SK-N-SH (cell line): ENCODE data around the gene DONSON. TPM values are rescaled to one million over a fixed set of nuclear protein-coding genes. Genes with fewer than 3 reads are reported as not detected.
A peak's percentile ranks its signal among the peaks of the same experiment; 100 is the strongest.

Experiments used
- CTCF ChIA-PET: fragments of 300-600, 350-600 bp; formaldehyde crosslinking; extraction: SDS; loops from one replicate; lab custom pipeline; 2021; lab: Yijun Ruan, JAX
- POLR2A ChIA-PET: fragments of 350-600 bp; sonication (Branson Sonifier 250); formaldehyde crosslinking; extraction: SDS; loops from one replicate; lab custom pipeline; 2020; ENCODE audit warnings: antibody characterized with exemption, inconsistent platforms; lab: Yijun Ruan, JAX
- DNase-seq: peaks from one replicate; pipeline ENCODE4 v3.0.0; 2012
- H2AFZ ChIP-seq: fragments of 200-600 bp; sonication (generic); 2 replicates; pipeline ENCODE4 v1.8.1; 2016; ENCODE audit warnings: antibody characterized with exemption, mild to moderate bottlenecking, low read depth
- H3F3A ChIP-seq: fragments of 200-600 bp; sonication (generic); replicated peaks from 2 replicates; pipeline ENCODE3; 2016; ENCODE audit warnings: antibody characterized with exemption, mild to moderate bottlenecking; ENCODE audit not compliant: insufficient read depth
- H3K27ac ChIP-seq, 2 experiments: fragments of 200-500 bp in 1 of 2; fragments of 200-600 bp in 1 of 2; sonication (Bioruptor generic) in 1 of 2; sonication (generic), shearing (Covaris generic) in 1 of 2; 2 replicates each; pipeline versions ENCODE4 v1.5.1 to v1.6.1; 2014 to 2016; ENCODE audit warnings: low read depth in 2 of 2, inconsistent platforms in 1 of 2, low read length in 1 of 2, mild to moderate bottlenecking in 1 of 2, mixed read lengths in 1 of 2
- H3K27me3 ChIP-seq: fragments of 200-600 bp; sonication (generic), shearing (Covaris generic); 2 replicates; pipeline ENCODE4 v1.6.1; 2016; ENCODE audit warnings: mixed run types; ENCODE audit not compliant: insufficient read depth
- H3K36me3 ChIP-seq, 2 experiments: fragments of 200-500 bp in 1 of 2; fragments of 200-600 bp in 1 of 2; sonication (Bioruptor generic) in 1 of 2; sonication (generic) in 1 of 2; replicated peaks in 1 of 2; 2 replicates each; pipeline versions ENCODE3 to v1.5.1; 2014 to 2016; ENCODE audit warnings: low read length in 1 of 2, mild to moderate bottlenecking in 1 of 2; ENCODE audit not compliant: insufficient read depth in 2 of 2, control insufficient read depth in 1 of 2
- H3K4me1 ChIP-seq, 2 experiments: fragments of 200-500 bp in 1 of 2; fragments of 200-600 bp in 1 of 2; sonication (Bioruptor generic) in 1 of 2; sonication (generic), shearing (Covaris generic) in 1 of 2; 2 replicates each; pipeline versions ENCODE4 v1.5.1 to v1.6.1; 2014 to 2016; ENCODE audit warnings: low read depth in 1 of 2, low read length in 1 of 2, mixed run types in 1 of 2; ENCODE audit not compliant: insufficient read depth in 2 of 2, control insufficient read depth in 1 of 2
- H3K4me2 ChIP-seq: fragments of 200-600 bp; sonication (generic), shearing (Covaris generic); 2 replicates; pipeline ENCODE4 v1.6.1; 2017; ENCODE audit warnings: mixed run types
- H3K4me3 ChIP-seq, 2 experiments: fragments of 200-500 bp in 1 of 2; fragments of 200-600 bp in 1 of 2; sonication (Bioruptor generic) in 1 of 2; sonication (generic), shearing (Covaris generic) in 1 of 2; 2 replicates each; pipeline versions ENCODE4 v1.5.1 to v1.8.1; 2014 to 2016; ENCODE audit warnings: low read depth in 2 of 2, inconsistent platforms in 1 of 2, low read length in 1 of 2, mild to moderate bottlenecking in 1 of 2, mixed read lengths in 1 of 2, moderate library complexity in 1 of 2
- H3K79me2 ChIP-seq: fragments of 200-600 bp; sonication (generic); 2 replicates; pipeline ENCODE4 v1.8.1; 2017; ENCODE audit warnings: mild to moderate bottlenecking; ENCODE audit not compliant: insufficient read depth
- H3K9ac ChIP-seq: fragments of 200-600 bp; sonication (generic); 2 replicates; pipeline ENCODE4 v1.6.1; 2017; ENCODE audit warnings: mixed run types
- H3K9me2 ChIP-seq: fragments of 200-600 bp; sonication (generic); 2 replicates; pipeline ENCODE4 v1.6.1; 2017; ENCODE audit warnings: mixed run types
- H3K9me3 ChIP-seq: fragments of 200-600 bp; sonication (generic); 2 replicates; pipeline ENCODE4 v1.6.1; 2017; ENCODE audit warnings: mixed run types, mild to moderate bottlenecking, moderate library complexity
- H4K20me1 ChIP-seq: fragments of 200-600 bp; sonication (generic); 2 replicates; pipeline ENCODE4 v1.6.1; 2017; ENCODE audit warnings: mild to moderate bottlenecking, mixed run types; ENCODE audit not compliant: insufficient read depth
- CHD2 ChIP-seq: fragments of 150-350 bp; IDR thresholded peaks from 2 replicates; pipeline ENCODE4 v1.6.1; 2018; ENCODE audit warnings: low read length; ENCODE audit not compliant: partially characterized antibody
- ELF1 ChIP-seq: IDR thresholded peaks from 2 replicates; pipeline ENCODE4 v1.4.0; 2012
- EP300 ChIP-seq, 2 experiments: IDR thresholded peaks; 2 replicates each; pipeline versions ENCODE4 v1.4.0 to v1.6.1; 2012; ENCODE audit warnings: borderline replicate concordance in 1 of 2, low read depth in 1 of 2, low read length in 1 of 2
- EZH2phosphoT487 ChIP-seq: fragments of 200-600 bp; sonication (generic); IDR thresholded peaks from 2 replicates; pipeline ENCODE4 v1.6.1; 2017; ENCODE audit warnings: low read depth, mixed run types, mild to moderate bottlenecking, antibody characterized with exemption, moderate library complexity, borderline replicate concordance
- GATA2 ChIP-seq: sonication (generic); formaldehyde crosslinking; IDR thresholded peaks from 2 replicates; pipeline ENCODE4 v1.5.0; 2020; ENCODE audit warnings: mild to moderate bottlenecking, missing genetic modification reagents
- JUND ChIP-seq: IDR thresholded peaks from 2 replicates; pipeline ENCODE4 v1.4.0; 2012
- MEF2A ChIP-seq: IDR thresholded peaks from 2 replicates; pipeline ENCODE4 v1.4.0; 2012; ENCODE audit warnings: low read depth, borderline replicate concordance
- NFIC ChIP-seq: IDR thresholded peaks from 2 replicates; pipeline ENCODE4 v1.4.0; 2012; ENCODE audit warnings: borderline replicate concordance
- NRF1 ChIP-seq: IDR thresholded peaks from 2 replicates; pipeline ENCODE4 v1.6.1; 2012; ENCODE audit warnings: low read depth, mild to moderate bottlenecking, low read length
- POLR2AphosphoS5 ChIP-seq: IDR thresholded peaks from 2 replicates; pipeline ENCODE4 v1.6.1; 2012; ENCODE audit warnings: low read depth, low read length
- RAD21 ChIP-seq: IDR thresholded peaks from 2 replicates; pipeline ENCODE4 v1.6.1; 2012; ENCODE audit warnings: mild to moderate bottlenecking, low read length
- RCOR1 ChIP-seq: fragments of 150-350 bp; IDR thresholded peaks from 2 replicates; pipeline ENCODE4 v1.6.1; 2017; ENCODE audit warnings: antibody characterized with exemption, low read length
- RFX5 ChIP-seq: IDR thresholded peaks from 2 replicates; pipeline ENCODE4 v1.6.1; 2012; ENCODE audit warnings: mild to moderate bottlenecking, improper control_type of control experiment, low read length
- SIN3A ChIP-seq: IDR thresholded peaks from 2 replicates; pipeline ENCODE4 v1.6.1; 2012; ENCODE audit warnings: low read depth, mild to moderate bottlenecking, low read length, moderate library complexity, borderline replicate concordance
- SMC3 ChIP-seq: IDR thresholded peaks from 2 replicates; pipeline ENCODE4 v1.6.1; 2012; ENCODE audit warnings: low read depth, low read length, improper control_type of control experiment
- TAF1 ChIP-seq: IDR thresholded peaks from 2 replicates; pipeline ENCODE4 v1.6.1; 2012; ENCODE audit warnings: low read depth, mild to moderate bottlenecking, low read length, moderate library complexity, borderline replicate concordance
- TCF12 ChIP-seq: IDR thresholded peaks from 2 replicates; pipeline ENCODE4 v1.4.0; 2012
- YY1 ChIP-seq: IDR thresholded peaks from 2 replicates; pipeline ENCODE4 v1.4.0; 2012; ENCODE audit warnings: low read depth, mild to moderate bottlenecking
- WGBS: methylation state at CpG from one replicate; pipeline ENCODE4 v1.1.6; 2017; ENCODE audit warnings: low lambda C conversion rate; 5-methylcytosine and 5-hydroxymethylcytosine counted together
- polyA plus RNA-seq, 3 experiments: library from polyadenylated mRNA; depleted of rRNA; stranded (reverse); fragments of >200 nt; gene quantifications; 2 replicates each; pipeline ENCODE4 v1.2.3, GENCODE V29; 2012
- TF ChIP-seq, protein P1 (sequence below): fragments of 150-350 bp; IDR thresholded peaks from 2 replicates; pipeline ENCODE4 v1.6.1; 2016; ENCODE audit warnings: mild to moderate bottlenecking, low read depth, low read length
- TF ChIP-seq, protein P2 (sequence below): IDR thresholded peaks from 2 replicates; pipeline ENCODE4 v1.4.0; 2012; ENCODE audit warnings: low read depth, borderline replicate concordance
- TF ChIP-seq, protein P3 (sequence below): fragments of 200-600 bp; sonication (generic); IDR thresholded peaks from 2 replicates; pipeline ENCODE4 v1.6.1; 2017; ENCODE audit warnings: antibody characterized with exemption, mild to moderate bottlenecking, moderate library complexity
- TF ChIP-seq, protein P4 (sequence below): IDR thresholded peaks from 2 replicates; pipeline ENCODE4 v1.4.0; 2012; ENCODE audit warnings: low read depth, borderline replicate concordance
- TF ChIP-seq, protein P5 (sequence below): fragments of 150-350 bp; IDR thresholded peaks from 2 replicates; pipeline ENCODE4 v1.6.1; 2017; ENCODE audit warnings: antibody characterized with exemption, low read length, low read depth, borderline replicate concordance

Gene DONSON, protein sequence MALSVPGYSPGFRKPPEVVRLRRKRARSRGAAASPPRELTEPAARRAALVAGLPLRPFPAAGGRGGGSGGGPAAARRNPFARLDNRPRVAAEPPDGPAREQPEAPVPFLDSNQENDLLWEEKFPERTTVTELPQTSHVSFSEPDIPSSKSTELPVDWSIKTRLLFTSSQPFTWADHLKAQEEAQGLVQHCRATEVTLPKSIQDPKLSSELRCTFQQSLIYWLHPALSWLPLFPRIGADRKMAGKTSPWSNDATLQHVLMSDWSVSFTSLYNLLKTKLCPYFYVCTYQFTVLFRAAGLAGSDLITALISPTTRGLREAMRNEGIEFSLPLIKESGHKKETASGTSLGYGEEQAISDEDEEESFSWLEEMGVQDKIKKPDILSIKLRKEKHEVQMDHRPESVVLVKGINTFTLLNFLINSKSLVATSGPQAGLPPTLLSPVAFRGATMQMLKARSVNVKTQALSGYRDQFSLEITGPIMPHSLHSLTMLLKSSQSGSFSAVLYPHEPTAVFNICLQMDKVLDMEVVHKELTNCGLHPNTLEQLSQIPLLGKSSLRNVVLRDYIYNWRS
- polyA plus RNA-seq (2012; rRNA removed) = 17.3 and 20.6 TPM in 2 replicates
- 16.5 and 19.2 TPM in 2 replicates for polyA plus RNA-seq (2012; cell fraction: cytosol; rRNA removed)
- 41.8 and 54.5 TPM in 2 replicates for polyA plus RNA-seq (2012; cell fraction: nucleus; rRNA removed)

DNA sequence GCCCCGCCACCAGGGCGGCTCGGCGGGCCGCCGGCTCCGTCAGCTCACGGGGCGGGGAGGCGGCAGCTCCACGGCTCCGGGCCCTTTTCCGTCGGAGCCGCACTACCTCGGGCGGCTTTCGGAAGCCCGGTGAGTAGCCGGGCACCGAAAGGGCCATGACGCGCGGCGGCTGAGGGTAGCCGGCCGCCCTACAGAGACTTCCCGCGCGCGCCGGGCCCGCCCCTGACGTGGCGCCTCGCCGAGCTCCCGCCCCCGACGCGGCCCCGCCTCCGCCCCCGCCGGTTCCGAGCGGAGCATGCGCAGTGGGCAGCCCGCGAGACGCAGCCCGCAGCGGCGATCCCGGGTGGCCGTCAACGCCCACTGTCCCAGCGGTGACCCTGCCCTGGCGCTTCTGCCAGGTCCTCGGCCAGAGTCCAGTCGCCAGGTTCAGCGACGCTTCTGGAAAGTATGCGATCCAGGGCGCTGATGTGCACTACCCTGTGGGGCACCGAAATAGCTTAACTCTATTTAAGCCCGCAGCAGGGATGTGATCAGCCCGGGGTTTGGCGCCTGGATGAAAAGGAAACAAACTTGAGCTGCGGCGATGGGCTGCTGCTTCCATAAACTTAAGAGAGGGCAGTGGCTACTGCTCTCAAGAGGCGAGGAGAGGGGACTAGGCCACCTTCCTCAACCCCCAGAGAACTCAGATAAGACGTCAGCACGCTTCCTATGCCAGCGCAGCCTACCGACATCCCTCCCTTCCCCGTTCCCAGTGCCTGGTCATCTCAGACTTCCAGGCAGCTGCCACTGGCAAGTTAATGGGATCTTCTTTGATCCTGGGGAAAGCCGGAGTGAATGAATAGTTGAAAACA is at the start of gene DONSON:
Gene DONSON (minus strand): TSS at position 200 of the 851 bp plus-strand sequence. CDS start 43 bp downstream, at position 157.
- DNase-seq = peak; percentile 99
- Histone ChIP-seq H3K27ac (peak within 1 kb of the TSS; percentile 83 to 96), H3K4me2 (peak within 1 kb of the TSS; percentile 85), H3K9ac (peak within 1 kb of the TSS; percentile 87), H3K4me3 (peak within 1 kb of the TSS; percentile 84 to 88), H4K20me1 (no peaks in the 10 kb centered on the region), H3K9me3 (no peaks in the 10 kb centered on the region), H3K36me3 (peaks cover 15 to 38% of the 10 kb centered on the region in 2 experiments), H3F3A (peaks cover 25% of the 10 kb centered on the region), H2AFZ (peak within 1 kb of the TSS; percentile 83), H3K4me1 (peaks cover 6% of the 10 kb centered on the region in 2 experiments; a peak in 3 of 4 replicates), H3K27me3 (no peaks in the 10 kb centered on the region), H3K79me2 (peaks cover 34% of the 10 kb centered on the region), H3K9me2 (no peaks in the 10 kb centered on the region)
- 2% methylated on average over 13 of the region's 78 CpGs for WGBS
- ChIA-PET POLR2A (interaction anchor here (0.9 to 2.0 kb wide), 6 partner anchors 15 to 161 kb away, joined by 3 to 7 read pairs (median 4); partner anchors contain the start of genes SON and TMEM50B), CTCF (interaction anchor here (1.0 to 5.7 kb wide), 4 partner anchors 10 to 17 kb away, joined by 3 to 50 read pairs (median 6); no protein-coding TSS in a partner anchor)
- TF ChIP-seq RCOR1 = no peak
- no peak for TF ChIP-seq SMC3
- no peak; the same call in 1 of the 2 replicates for TF ChIP-seq GATA2 (CRISPR knock-in tag)
- 0 out of 4 replicates have a peak, but pooled peaks of 1 of the 2 experiments have one; percentile 5 for TF ChIP-seq EP300 (IDR thresholded peaks at IDR 0.05; ENCODE audit: borderline replicate concordance in 1 of 2, low read depth in 1 of 2, low read length in 1 of 2)
- peak; percentile 25; the same call in 1 of the 2 replicates for TF ChIP-seq SIN3A
- TF ChIP-seq, protein P1, sequence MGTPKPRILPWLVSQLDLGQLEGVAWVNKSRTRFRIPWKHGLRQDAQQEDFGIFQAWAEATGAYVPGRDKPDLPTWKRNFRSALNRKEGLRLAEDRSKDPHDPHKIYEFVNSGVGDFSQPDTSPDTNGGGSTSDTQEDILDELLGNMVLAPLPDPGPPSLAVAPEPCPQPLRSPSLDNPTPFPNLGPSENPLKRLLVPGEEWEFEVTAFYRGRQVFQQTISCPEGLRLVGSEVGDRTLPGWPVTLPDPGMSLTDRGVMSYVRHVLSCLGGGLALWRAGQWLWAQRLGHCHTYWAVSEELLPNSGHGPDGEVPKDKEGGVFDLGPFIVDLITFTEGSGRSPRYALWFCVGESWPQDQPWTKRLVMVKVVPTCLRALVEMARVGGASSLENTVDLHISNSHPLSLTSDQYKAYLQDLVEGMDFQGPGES = no peak
- TF ChIP-seq YY1 = no peak
- TF ChIP-seq, protein P2, sequence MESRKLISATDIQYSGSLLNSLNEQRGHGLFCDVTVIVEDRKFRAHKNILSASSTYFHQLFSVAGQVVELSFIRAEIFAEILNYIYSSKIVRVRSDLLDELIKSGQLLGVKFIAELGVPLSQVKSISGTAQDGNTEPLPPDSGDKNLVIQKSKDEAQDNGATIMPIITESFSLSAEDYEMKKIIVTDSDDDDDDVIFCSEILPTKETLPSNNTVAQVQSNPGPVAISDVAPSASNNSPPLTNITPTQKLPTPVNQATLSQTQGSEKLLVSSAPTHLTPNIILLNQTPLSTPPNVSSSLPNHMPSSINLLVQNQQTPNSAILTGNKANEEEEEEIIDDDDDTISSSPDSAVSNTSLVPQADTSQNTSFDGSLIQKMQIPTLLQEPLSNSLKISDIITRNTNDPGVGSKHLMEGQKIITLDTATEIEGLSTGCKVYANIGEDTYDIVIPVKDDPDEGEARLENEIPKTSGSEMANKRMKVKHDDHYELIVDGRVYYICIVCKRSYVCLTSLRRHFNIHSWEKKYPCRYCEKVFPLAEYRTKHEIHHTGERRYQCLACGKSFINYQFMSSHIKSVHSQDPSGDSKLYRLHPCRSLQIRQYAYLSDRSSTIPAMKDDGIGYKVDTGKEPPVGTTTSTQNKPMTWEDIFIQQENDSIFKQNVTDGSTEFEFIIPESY = no peak
- TF ChIP-seq, protein P3, sequence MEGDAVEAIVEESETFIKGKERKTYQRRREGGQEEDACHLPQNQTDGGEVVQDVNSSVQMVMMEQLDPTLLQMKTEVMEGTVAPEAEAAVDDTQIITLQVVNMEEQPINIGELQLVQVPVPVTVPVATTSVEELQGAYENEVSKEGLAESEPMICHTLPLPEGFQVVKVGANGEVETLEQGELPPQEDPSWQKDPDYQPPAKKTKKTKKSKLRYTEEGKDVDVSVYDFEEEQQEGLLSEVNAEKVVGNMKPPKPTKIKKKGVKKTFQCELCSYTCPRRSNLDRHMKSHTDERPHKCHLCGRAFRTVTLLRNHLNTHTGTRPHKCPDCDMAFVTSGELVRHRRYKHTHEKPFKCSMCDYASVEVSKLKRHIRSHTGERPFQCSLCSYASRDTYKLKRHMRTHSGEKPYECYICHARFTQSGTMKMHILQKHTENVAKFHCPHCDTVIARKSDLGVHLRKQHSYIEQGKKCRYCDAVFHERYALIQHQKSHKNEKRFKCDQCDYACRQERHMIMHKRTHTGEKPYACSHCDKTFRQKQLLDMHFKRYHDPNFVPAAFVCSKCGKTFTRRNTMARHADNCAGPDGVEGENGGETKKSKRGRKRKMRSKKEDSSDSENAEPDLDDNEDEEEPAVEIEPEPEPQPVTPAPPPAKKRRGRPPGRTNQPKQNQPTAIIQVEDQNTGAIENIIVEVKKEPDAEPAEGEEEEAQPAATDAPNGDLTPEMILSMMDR = no peak
- TF ChIP-seq MEF2A = no peak
- TF ChIP-seq RFX5 = no peak
- TF ChIP-seq POLR2AphosphoS5 = peak; percentile 81
- no peak for TF ChIP-seq EZH2phosphoT487
- peak; percentile 10; the same call in 1 of the 2 replicates for TF ChIP-seq JUND
- no peak for TF ChIP-seq RAD21
- TF ChIP-seq, protein P4, sequence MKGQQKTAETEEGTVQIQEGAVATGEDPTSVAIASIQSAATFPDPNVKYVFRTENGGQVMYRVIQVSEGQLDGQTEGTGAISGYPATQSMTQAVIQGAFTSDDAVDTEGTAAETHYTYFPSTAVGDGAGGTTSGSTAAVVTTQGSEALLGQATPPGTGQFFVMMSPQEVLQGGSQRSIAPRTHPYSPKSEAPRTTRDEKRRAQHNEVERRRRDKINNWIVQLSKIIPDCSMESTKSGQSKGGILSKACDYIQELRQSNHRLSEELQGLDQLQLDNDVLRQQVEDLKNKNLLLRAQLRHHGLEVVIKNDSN = no peak
- TF ChIP-seq NRF1 = peak; percentile 87
- TF ChIP-seq, protein P5, sequence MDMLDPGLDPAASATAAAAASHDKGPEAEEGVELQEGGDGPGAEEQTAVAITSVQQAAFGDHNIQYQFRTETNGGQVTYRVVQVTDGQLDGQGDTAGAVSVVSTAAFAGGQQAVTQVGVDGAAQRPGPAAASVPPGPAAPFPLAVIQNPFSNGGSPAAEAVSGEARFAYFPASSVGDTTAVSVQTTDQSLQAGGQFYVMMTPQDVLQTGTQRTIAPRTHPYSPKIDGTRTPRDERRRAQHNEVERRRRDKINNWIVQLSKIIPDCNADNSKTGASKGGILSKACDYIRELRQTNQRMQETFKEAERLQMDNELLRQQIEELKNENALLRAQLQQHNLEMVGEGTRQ = no peak
- TF ChIP-seq TAF1 = peak; percentile 39; the same call in 1 of the 2 replicates
- TF ChIP-seq TCF12 = 0 out of 2 replicates have a peak, but pooled peaks have one; percentile 9
- TF ChIP-seq CHD2 = peak; percentile 57
- TF ChIP-seq NFIC = peak; percentile 24; the same call in 1 of the 2 replicates
- TF ChIP-seq ELF1 = no peak
